Spinal cord (tissue), 10 donors: ENCODE data around the gene RPAIN. TPM values are rescaled to one million over a fixed set of nuclear protein-coding genes. Genes with fewer than 3 reads are reported as not detected.

Source experiments
- DNase-seq, 6 donors: peaks; one replicate each; pipeline versions ENCODE4 v3.0.0 to v3.0.0-alpha.2; 2013 to 2015; ENCODE audit warnings: low spot score in 6 of 6, low read depth in 4 of 6
- H3K27ac ChIP-seq: one replicate; pipeline ENCODE4 v1.5.1; 2013; ENCODE audit warnings: low read depth, low read length, control low read depth
- H3K27me3 ChIP-seq: one replicate; pipeline ENCODE4 v1.6.1; 2013; ENCODE audit warnings: low read length; ENCODE audit not compliant: control insufficient read depth, insufficient read depth
- H3K36me3 ChIP-seq: one replicate; pipeline ENCODE4 v1.6.1; 2013; ENCODE audit warnings: low read length; ENCODE audit not compliant: control insufficient read depth, insufficient read depth
- H3K4me1 ChIP-seq: one replicate; pipeline ENCODE4 v1.6.1; 2013; ENCODE audit warnings: low read length; ENCODE audit not compliant: control insufficient read depth, insufficient read depth
- H3K4me3 ChIP-seq: one replicate; pipeline ENCODE4 v1.5.1; 2013; ENCODE audit warnings: low read depth, low read length, control low read depth
- H3K9me3 ChIP-seq: one replicate; pipeline ENCODE4 v1.6.1; 2013; ENCODE audit warnings: low read length; ENCODE audit not compliant: control insufficient read depth, insufficient read depth
- WGBS: methylation state at CpG from one replicate; pipeline ENCODE4 v1.1.5; 2013; ENCODE audit warnings: missing lambda C conversion rate; ENCODE audit not compliant: insufficient coverage; 5-methylcytosine and 5-hydroxymethylcytosine counted together
- polyA plus RNA-seq, 2 donors: library from polyadenylated mRNA; unstranded; fragments of 120-200 nt; gene quantifications; one replicate each; pipeline ENCODE4 v1.2.1, GENCODE V29; 2013; ENCODE audit not compliant: insufficient read length in 2 of 2
- total RNA-seq, 2 donors: library from RNA; depleted of rRNA in 1 of 2; stranded (reverse); fragments of 120-200 nt in 1 of 2; fragments of >200 nt in 1 of 2; gene quantifications; one replicate each; pipeline versions ENCODE4 v1.2.3 to v1.2.4, GENCODE V29; 2013 to 2014
- donor health status: healthy.

Gene RPAIN
- total and polyA plus RNA-seq, 4 donors, result 50.1 to 111 (median 87.0) TPM

DNA sequence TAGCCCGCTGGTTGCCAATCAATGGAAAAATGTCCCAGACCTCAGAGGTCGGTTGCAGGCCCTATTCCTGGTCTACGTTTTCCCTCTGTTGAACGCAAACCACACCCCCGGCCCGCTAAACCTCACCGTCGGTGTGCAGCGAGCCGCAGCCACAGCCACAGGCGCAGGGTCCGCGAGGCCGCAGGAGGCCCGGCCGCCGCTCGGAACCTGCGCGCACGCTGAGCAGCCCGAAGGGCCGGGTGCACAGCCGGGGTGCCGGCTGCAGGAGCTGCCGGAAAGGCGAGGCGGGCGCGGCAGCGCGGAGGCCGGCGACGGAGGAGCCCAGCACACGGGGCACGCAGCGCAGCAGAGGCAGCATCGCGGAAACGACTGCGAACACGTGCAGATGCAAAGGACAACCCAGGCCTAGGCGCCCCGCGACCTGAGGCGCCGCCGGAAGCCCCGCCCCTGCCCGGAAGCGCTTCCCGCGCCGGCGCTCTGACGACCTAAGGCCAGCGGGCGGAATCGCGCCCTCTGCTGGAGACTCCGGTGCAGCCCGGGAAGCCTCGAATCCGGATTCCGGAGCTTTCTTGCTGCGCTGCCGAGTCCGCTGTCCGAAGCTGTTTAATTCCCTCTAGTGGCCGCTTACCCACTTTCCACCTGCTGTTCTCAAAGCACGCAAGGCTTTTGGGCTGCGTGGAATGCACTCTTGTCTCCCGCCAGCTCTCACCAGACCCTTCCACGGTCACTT is 18.9 kb downstream of the RPAIN start, which contains the start of gene C1QBP:
Gene C1QBP, minus strand, starts transcription at position 440 of the 730 bp plus-strand sequence. Its CDS starts 82 bp downstream, at position 358.
- Histone ChIP-seq H3K4me1 (peaks cover 9% of the 10 kb centered on the region), H3K27me3 (no peaks in the 10 kb centered on the region), H3K4me3 (peak within 1 kb of the TSS; percentile 66), H3K9me3 (no peaks in the 10 kb centered on the region), H3K27ac (peak within 1 kb of the TSS; percentile 60), H3K36me3 (peaks cover 43% of the 10 kb centered on the region)
- WGBS, result under 1% methylated on average over 71 of the region's 75 CpGs
- DNase-seq, result peak; percentile 83 to 97 (median 89)

DNA sequence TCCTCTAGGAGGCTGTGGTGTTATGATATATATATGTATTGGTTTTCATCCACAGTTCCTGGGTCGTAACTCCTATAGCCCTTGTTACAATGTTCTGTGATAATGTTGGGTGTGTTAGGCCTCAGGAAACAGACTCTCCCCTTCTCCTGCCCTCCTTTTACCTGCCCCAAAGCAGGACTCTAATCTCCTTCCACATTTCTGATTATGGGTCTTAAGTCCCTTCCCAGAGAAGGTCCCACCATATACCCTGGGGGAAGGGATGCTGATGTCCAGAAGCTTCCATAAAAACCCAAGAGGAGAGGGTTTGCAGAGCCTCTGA is 19.4 kb downstream of the RPAIN start:
- no CpG with 5 or more reads among the region's 1 CpG for WGBS
- H3K4me1 ChIP-seq, result peaks cover 9% of the 10 kb centered on the region
- no peak for DNase-seq
- H3K4me3 ChIP-seq, result peak overlapping the region; percentile 66
- H3K27me3 ChIP-seq, result no peaks in the 10 kb centered on the region
- peaks cover 43% of the 10 kb centered on the region for H3K36me3 ChIP-seq
- peak overlapping the region; percentile 60 for H3K27ac ChIP-seq
- no peaks in the 10 kb centered on the region for H3K9me3 ChIP-seq

DNA sequence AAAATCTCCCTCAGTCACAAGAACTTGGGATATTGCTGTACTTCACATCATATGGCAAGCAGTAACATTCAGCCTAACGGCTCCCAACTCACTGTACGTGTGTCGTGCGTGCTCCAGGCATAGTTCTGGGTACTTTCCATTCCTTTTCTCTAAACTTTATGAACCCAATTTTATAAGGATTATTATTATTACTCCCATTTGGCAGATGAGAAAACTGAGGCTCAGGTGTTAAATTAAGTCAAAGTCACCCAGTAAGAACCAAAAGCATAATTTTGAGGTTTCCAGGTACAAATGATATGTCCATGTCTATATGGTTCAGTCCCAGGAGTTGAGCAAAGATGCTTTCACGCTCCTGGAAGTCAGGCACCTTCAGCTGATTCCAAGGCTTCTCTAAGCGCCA is 23.7 kb downstream of the RPAIN start:
- Histone ChIP-seq H3K27me3 (no peaks in the 10 kb centered on the region), H3K4me3 (no peak overlapping the region), H3K27ac (no peak overlapping the region), H3K36me3 (peaks cover 45% of the 10 kb centered on the region), H3K4me1 (peaks cover 3% of the 10 kb centered on the region), H3K9me3 (no peaks in the 10 kb centered on the region)
- no peak for DNase-seq
- WGBS, result 100% methylated on average over 2 of the region's 6 CpGs

GRCh38 chr17:5444209-5444608 is 24.2 kb downstream of the RPAIN start:
- no peak overlapping the region for H3K27ac ChIP-seq
- no peaks in the 10 kb centered on the region for H3K27me3 ChIP-seq
- H3K4me1 ChIP-seq, result peaks cover 3% of the 10 kb centered on the region
- peaks cover 45% of the 10 kb centered on the region for H3K36me3 ChIP-seq
- H3K9me3 ChIP-seq, result no peaks in the 10 kb centered on the region
- DNase-seq, result no peak
- no peak overlapping the region for H3K4me3 ChIP-seq
- WGBS, result 94% methylated on average over 22 of the region's 22 CpGs

GRCh38 chr17:5446786-5447185 is 26.8 kb downstream of the RPAIN start:
- peak in 1 of 6 donors; percentile 36 for DNase-seq
- Histone ChIP-seq H3K4me1 (peaks cover 3% of the 10 kb centered on the region), H3K4me3 (no peak overlapping the region), H3K36me3 (peaks cover 52% of the 10 kb centered on the region), H3K27me3 (no peaks in the 10 kb centered on the region), H3K9me3 (no peaks in the 10 kb centered on the region), H3K27ac (no peak overlapping the region)
- WGBS, result 74% methylated on average over 6 of the region's 8 CpGs

GRCh38 chr17:5464717-5465507 is 44.9 kb downstream of the RPAIN start:
- WGBS, result 87% methylated on average over 6 of the region's 10 CpGs
- Histone ChIP-seq H3K27ac (no peak overlapping the region), H3K4me1 (peaks cover 19% of the 10 kb centered on the region), H3K27me3 (no peaks in the 10 kb centered on the region), H3K4me3 (no peak overlapping the region), H3K36me3 (peaks cover 17% of the 10 kb centered on the region), H3K9me3 (no peaks in the 10 kb centered on the region)
- no peak for DNase-seq

DNA sequence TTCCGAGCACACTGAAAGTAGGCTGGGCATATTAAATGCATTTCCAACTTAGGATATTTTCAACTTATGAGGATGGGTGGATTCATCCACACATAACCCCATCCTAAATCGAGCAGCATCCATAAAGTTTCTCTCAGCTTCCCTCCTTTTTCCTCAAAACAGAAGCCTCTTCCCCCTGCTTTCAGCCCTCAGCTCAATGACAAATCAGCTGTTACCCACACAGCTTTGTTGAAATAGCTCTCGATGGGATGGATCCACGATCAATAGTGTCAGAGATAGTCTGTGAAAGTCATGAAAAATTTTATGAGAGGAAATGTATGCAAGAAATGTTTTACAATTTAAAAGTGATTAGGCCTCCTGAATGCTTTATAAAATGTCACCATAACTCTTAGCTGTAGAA is 46.3 kb downstream of the RPAIN start:
- Histone ChIP-seq H3K9me3 (no peaks in the 10 kb centered on the region), H3K27ac (no peak overlapping the region), H3K4me1 (peaks cover 19% of the 10 kb centered on the region), H3K36me3 (peaks cover 4% of the 10 kb centered on the region), H3K27me3 (no peaks in the 10 kb centered on the region), H3K4me3 (no peak overlapping the region)
- no peak for DNase-seq
- WGBS, result 80% methylated on average over 1 of the region's 4 CpGs

GRCh38 chr17:5467416-5467815 is 47.4 kb downstream of the RPAIN start:
- H3K4me3 ChIP-seq, result peak overlapping the region; percentile 82
- no peak for DNase-seq
- no peak overlapping the region for H3K27ac ChIP-seq

DNA sequence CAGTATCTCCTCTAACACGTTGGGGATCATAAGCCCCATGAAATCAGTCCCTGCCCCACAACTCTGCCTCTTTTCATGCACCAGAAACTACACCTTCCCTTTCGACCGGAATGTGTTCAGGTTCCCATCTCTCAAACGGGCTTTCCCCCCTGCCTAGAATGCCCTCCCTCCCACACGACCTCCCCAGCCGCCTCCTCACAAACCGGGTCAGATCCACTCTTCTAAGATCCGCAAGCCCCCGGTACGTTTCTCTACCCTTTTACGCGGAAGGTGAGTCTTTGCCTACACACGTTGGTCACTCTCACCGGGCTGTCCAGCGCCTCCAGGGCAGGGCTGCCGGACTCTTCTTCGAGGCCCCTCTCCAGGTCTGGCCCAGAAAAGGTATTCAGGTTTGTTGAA is 48.1 kb downstream of the RPAIN start:
- under 1% methylated on average over 17 of the region's 17 CpGs for WGBS
- Histone ChIP-seq H3K4me3 (peak overlapping the region; percentile 82), H3K4me1 (peaks cover 19% of the 10 kb centered on the region), H3K27ac (peak overlapping the region; percentile 61), H3K9me3 (no peaks in the 10 kb centered on the region), H3K36me3 (no peaks in the 10 kb centered on the region), H3K27me3 (no peaks in the 10 kb centered on the region)
- DNase-seq, result peak in 1 of 6 donors; percentile 1

More at GRCh38 chr17:5467416-5467815, 47.4 kb downstream of the RPAIN start:
- Histone ChIP-seq H3K4me1 (peaks cover 19% of the 10 kb centered on the region), H3K9me3 (no peaks in the 10 kb centered on the region), H3K27me3 (no peaks in the 10 kb centered on the region), H3K36me3 (no peaks in the 10 kb centered on the region)
- 0% methylated on average over 7 of the region's 8 CpGs for WGBS
